HepG2 (cell line): ENCODE results near the gene ZNF8. TPM values are rescaled to one million over a fixed set of nuclear protein-coding genes. Genes with fewer than 3 reads are reported as not detected.

ENCODE experiments used
- AFF4 ChIP-seq: sonication (generic); formaldehyde crosslinking; IDR thresholded peaks from 2 replicates; pipeline ENCODE4 v1.4.0; 2020; ENCODE audit warnings: missing genetic modification reagents
- MAFF ChIP-seq: IDR thresholded peaks from 2 replicates; pipeline ENCODE4 v1.6.1; 2011; ENCODE audit warnings: low read depth, low read length, improper control_type of control experiment
- MED13 ChIP-seq: sonication (generic); formaldehyde crosslinking; IDR thresholded peaks from 2 replicates; pipeline ENCODE4 v1.5.0; 2020; ENCODE audit warnings: missing genetic modification reagents
- SMAD3 ChIP-seq: sonication (generic); formaldehyde crosslinking; IDR thresholded peaks from 2 replicates; pipeline ENCODE4 v1.4.0; 2020; ENCODE audit warnings: missing genetic modification reagents
- TSC22D2 ChIP-seq: sonication (generic); formaldehyde crosslinking; IDR thresholded peaks from 2 replicates; pipeline ENCODE4 v1.5.1; 2020; ENCODE audit warnings: missing genetic modification reagents, mild to moderate bottlenecking, borderline replicate concordance
- XRCC5 ChIP-seq: fragments of 200-400 bp; formaldehyde crosslinking; optimal IDR thresholded peaks from 2 replicates; pipeline ENCODE3; 2017; ENCODE audit warnings: mild to moderate bottlenecking, low read length
- ZFP36 ChIP-seq: fragments of 150-350 bp; IDR thresholded peaks from 2 replicates; pipeline ENCODE4 v1.6.1; 2018; ENCODE audit warnings: borderline replicate concordance, low read length, low read depth; ENCODE audit not compliant: partially characterized antibody
- ZFP82 ChIP-seq: sonication (generic); formaldehyde crosslinking; IDR thresholded peaks from 2 replicates; pipeline ENCODE4 v1.5.1; 2020; ENCODE audit warnings: mild to moderate bottlenecking, missing genetic modification reagents, borderline replicate concordance
- ZNF30 ChIP-seq: sonication (generic); formaldehyde crosslinking; IDR thresholded peaks from 2 replicates; pipeline ENCODE4 v1.5.0; 2020; ENCODE audit warnings: mild to moderate bottlenecking, missing genetic modification reagents
- ZNF33A ChIP-seq: sonication (generic); formaldehyde crosslinking; IDR thresholded peaks from 2 replicates; pipeline ENCODE4 v1.5.1; 2020; ENCODE audit warnings: missing genetic modification reagents, mild to moderate bottlenecking, moderate library complexity, borderline replicate concordance
- ZNF501 ChIP-seq: sonication (generic); formaldehyde crosslinking; IDR thresholded peaks from 2 replicates; pipeline ENCODE4 v1.5.1; 2020; ENCODE audit warnings: mild to moderate bottlenecking, moderate library complexity, missing genetic modification reagents
- ZNF784 ChIP-seq: sonication (generic); formaldehyde crosslinking; IDR thresholded peaks from 2 replicates; pipeline ENCODE4 v1.5.1; 2020; ENCODE audit warnings: missing genetic modification reagents, mild to moderate bottlenecking, borderline replicate concordance
- ZNF891 ChIP-seq: sonication (generic); formaldehyde crosslinking; IDR thresholded peaks from 2 replicates; pipeline ENCODE4 v1.5.0; 2020; ENCODE audit warnings: mild to moderate bottlenecking, missing genetic modification reagents
- ZSCAN22 ChIP-seq: sonication (generic); formaldehyde crosslinking; IDR thresholded peaks from 2 replicates; pipeline ENCODE4 v1.4.0; 2020; ENCODE audit warnings: mild to moderate bottlenecking, missing genetic modification reagents
- polyA plus RNA-seq, 8 experiments: library from polyadenylated mRNA; depleted of rRNA in 3 of 8; stranded (reverse) in 7 of 8; unstranded in 1 of 8; fragments of >200 nt; fragmentation: Illumina TruSeq in 4 of 8; extraction: Trizol in 4 of 8; gene quantifications; 2 replicates each; pipeline versions ENCODE4 v1.2.1 to v1.2.3, GENCODE V29; 2011 to 2016; ENCODE audit warnings: low read depth in 4 of 8, missing spikeins in 1 of 8, mixed read lengths in 1 of 8; ENCODE audit not compliant: insufficient read depth in 1 of 8
- total RNA-seq, 5 experiments: library from RNA; depleted of rRNA; stranded (reverse); fragments of >200 nt; fragmentation: Illumina TruSeq; extraction: Trizol; gene quantifications; 2 replicates each; pipeline ENCODE4 v1.2.3, GENCODE V29; 2016; ENCODE audit warnings: low read depth in 1 of 5
- TF ChIP-seq, protein P1 (sequence below): sonication (generic); formaldehyde crosslinking; IDR thresholded peaks from 2 replicates; pipeline ENCODE4 v1.5.0; 2020; ENCODE audit warnings: missing genetic modification reagents
- TF ChIP-seq, protein P2 (sequence below): fragments of 450-650 bp; IDR thresholded peaks from 2 replicates; pipeline ENCODE4 v1.6.1; 2017
- TF ChIP-seq, protein P3 (sequence below): conservative IDR thresholded peaks from 2 replicates; pipeline ENCODE4 v1.6.1; 2018; ENCODE audit warnings: missing genetic modification reagents

ZNF8 gene
- total and polyA plus RNA-seq, 2 of the 13 experiments (the other 11 are each of a cell fraction or from before 2014, with no cell fraction given) = 3.1 to 3.3 TPM

GRCh38 chr19:58326914-58327726 lies 48.4 kb downstream of the ZNF8 start, which contains the start of gene ZSCAN22 (continued):
- TF ChIP-seq, protein P1, sequence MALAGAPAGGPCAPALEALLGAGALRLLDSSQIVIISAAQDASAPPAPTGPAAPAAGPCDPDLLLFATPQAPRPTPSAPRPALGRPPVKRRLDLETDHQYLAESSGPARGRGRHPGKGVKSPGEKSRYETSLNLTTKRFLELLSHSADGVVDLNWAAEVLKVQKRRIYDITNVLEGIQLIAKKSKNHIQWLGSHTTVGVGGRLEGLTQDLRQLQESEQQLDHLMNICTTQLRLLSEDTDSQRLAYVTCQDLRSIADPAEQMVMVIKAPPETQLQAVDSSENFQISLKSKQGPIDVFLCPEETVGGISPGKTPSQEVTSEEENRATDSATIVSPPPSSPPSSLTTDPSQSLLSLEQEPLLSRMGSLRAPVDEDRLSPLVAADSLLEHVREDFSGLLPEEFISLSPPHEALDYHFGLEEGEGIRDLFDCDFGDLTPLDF (CRISPR knock-in tag) = peak; percentile 76; the same call in 1 of the 2 replicates
- TF ChIP-seq ZNF784 (CRISPR knock-in tag) (peak; percentile 81; the same call in 1 of the 2 replicates), ZNF33A (no peak), MED13 (peak; percentile 83; the same call in 1 of the 2 replicates), SMAD3 (CRISPR knock-in tag) (peak; percentile 57; the same call in 1 of the 2 replicates), ZNF501 (CRISPR knock-in tag) (peak; percentile 98), XRCC5 (peak; percentile 94), AFF4 (CRISPR knock-in tag) (no peak), ZFP82 (no peak; the same call in 1 of the 2 replicates), ZNF30 (no peak), ZSCAN22 (CRISPR knock-in tag) (no peak), ZNF891 (CRISPR knock-in tag) (peak; percentile 96; the same call in 1 of the 2 replicates), ZFP36 (no peak), TSC22D2 (CRISPR knock-in tag) (no peak; the same call in 1 of the 2 replicates), MAFF (no peak)
- TF ChIP-seq, protein P2, sequence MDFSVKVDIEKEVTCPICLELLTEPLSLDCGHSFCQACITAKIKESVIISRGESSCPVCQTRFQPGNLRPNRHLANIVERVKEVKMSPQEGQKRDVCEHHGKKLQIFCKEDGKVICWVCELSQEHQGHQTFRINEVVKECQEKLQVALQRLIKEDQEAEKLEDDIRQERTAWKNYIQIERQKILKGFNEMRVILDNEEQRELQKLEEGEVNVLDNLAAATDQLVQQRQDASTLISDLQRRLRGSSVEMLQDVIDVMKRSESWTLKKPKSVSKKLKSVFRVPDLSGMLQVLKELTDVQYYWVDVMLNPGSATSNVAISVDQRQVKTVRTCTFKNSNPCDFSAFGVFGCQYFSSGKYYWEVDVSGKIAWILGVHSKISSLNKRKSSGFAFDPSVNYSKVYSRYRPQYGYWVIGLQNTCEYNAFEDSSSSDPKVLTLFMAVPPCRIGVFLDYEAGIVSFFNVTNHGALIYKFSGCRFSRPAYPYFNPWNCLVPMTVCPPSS = no peak
- TF ChIP-seq, protein P3, sequence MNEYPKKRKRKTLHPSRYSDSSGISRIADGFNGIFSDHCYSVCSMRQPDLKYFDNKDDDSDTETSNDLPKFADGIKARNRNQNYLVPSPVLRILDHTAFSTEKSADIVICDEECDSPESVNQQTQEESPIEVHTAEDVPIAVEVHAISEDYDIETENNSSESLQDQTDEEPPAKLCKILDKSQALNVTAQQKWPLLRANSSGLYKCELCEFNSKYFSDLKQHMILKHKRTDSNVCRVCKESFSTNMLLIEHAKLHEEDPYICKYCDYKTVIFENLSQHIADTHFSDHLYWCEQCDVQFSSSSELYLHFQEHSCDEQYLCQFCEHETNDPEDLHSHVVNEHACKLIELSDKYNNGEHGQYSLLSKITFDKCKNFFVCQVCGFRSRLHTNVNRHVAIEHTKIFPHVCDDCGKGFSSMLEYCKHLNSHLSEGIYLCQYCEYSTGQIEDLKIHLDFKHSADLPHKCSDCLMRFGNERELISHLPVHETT (CRISPR knock-in tag) = peak; percentile 87
